Tibial nerve (tissue), 3 donors: ENCODE data around the gene CIB4.
"Not testable (repeated sequence)": the region's sequence is repeated elsewhere in the genome, so short reads cannot be mapped to it uniquely, and the experiment has no call there.

Experiments
- POLR2A ChIP-seq, 2 donors: fragments of 450-650 bp; IDR thresholded peaks; one replicate each; pipeline ENCODE4 v1.6.1; 2017; ENCODE audit warnings: antibody characterized with exemption in 2 of 2, mild to moderate bottlenecking in 2 of 2, moderate library complexity in 2 of 2
- TF ChIP-seq, protein P1 (sequence below), 5 experiments: fragments of 200-600 bp in 3 of 5; fragments of 450-650 bp in 2 of 5; sonication (generic) in 3 of 5; IDR thresholded peaks; one replicate each; pipeline ENCODE4 v1.5.1; 2016 to 2019; ENCODE audit warnings: antibody characterized with exemption in 5 of 5, mild to moderate bottlenecking in 3 of 5, moderate library complexity in 2 of 5

GRCh38 chr2:26566731-26567130 is 74.4 kb downstream of the CIB4 start:
- TF ChIP-seq, protein P1, sequence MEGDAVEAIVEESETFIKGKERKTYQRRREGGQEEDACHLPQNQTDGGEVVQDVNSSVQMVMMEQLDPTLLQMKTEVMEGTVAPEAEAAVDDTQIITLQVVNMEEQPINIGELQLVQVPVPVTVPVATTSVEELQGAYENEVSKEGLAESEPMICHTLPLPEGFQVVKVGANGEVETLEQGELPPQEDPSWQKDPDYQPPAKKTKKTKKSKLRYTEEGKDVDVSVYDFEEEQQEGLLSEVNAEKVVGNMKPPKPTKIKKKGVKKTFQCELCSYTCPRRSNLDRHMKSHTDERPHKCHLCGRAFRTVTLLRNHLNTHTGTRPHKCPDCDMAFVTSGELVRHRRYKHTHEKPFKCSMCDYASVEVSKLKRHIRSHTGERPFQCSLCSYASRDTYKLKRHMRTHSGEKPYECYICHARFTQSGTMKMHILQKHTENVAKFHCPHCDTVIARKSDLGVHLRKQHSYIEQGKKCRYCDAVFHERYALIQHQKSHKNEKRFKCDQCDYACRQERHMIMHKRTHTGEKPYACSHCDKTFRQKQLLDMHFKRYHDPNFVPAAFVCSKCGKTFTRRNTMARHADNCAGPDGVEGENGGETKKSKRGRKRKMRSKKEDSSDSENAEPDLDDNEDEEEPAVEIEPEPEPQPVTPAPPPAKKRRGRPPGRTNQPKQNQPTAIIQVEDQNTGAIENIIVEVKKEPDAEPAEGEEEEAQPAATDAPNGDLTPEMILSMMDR (IDR thresholded peaks at IDR 0.05) = not testable (repeated sequence)
- not testable (repeated sequence) for TF ChIP-seq POLR2A (IDR thresholded peaks at IDR 0.05)
